IPS-11a (cell line): ENCODE data around the gene MEIS1.
A peak's percentile ranks its signal among the peaks of the same experiment; 100 is the strongest.

Source experiments
- H3K4me3 ChIP-seq: one replicate; pipeline ENCODE4 v1.5.1; 2013; ENCODE audit warnings: low read depth, low read length, control low read depth

Gene MEIS1

DNA sequence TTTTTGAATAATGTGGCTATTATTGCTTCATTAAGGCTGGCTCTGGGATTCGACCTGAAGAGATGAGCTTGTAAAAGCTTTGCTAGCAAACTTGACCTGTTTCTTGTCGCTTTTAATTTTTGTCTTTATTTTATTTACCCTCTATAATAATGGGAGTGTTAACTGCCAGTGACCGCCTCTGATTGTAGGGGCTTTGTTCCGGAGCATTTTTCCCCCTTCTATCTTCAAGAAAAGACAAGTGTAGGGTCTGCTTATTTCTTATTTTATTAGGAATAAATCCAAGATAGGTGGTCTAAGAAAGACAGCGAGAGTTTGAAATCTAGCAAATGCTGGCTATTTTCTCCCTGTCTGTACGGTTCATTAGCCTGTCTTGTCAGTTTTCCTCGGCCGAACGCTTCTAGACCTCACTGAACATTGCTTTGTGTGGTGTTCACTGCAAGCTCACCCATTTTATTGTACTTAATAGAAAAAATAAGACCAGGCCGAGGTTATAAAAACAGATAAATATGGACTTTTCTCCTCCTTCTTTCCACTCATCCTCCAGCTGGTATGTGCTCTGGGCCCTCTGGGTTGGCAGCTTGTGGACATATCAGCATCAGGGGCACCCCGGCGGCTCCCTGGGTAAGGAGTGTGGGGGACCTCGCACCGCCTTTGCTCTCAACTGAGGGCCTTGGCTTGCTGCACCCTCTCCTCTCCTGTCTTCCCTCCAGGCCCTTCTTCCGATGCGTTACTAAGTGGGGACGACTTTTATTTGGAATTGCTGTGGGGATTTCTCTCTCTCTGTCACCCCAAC, 8.5 kb downstream of the MEIS1 start:
- H3K4me3 ChIP-seq: no peak overlapping the region

DNA sequence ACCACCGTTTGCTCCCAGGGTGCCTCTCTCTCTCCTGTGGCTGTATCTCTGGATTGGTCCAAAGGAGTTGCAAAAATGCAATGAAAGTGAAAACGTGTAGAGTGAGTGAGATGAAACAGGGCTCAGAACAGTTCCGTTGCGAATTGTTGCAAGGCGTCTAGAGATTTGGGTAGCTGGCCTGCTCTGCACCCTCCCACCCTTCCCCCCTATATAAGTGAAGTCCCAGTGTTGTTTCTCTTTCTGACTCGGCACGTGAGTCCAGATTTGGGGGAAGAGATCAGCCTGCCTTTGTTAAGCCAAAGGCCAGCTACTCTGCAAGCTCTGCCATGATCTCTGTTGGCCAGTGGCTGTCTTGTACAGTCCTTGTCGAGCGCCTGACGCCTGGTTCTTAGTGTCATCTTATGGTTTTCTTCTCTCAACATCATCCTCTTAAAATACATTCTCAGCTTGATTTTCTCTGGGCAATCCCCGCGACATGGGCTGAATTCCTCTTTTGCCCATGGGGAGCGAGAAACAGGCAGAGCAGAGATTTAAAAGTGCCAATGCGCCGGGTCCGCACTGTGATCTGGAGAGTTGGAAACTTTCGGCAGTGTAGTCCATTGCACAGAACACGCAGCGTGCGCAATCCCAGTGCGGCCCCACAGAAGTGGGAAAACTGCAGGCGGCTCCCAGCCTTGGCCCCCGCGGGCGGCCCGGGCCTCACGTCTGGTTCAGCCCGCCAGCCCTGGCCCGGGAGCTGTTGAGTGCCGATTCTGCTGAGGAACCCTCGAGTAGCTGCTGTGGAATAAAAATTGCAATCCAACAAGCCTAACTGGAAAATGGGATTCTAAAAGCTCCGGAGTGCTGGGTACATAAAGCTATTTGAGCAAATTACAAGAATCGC, 9.3 kb downstream of the MEIS1 start:
- H3K4me3 ChIP-seq: no peak overlapping the region

DNA sequence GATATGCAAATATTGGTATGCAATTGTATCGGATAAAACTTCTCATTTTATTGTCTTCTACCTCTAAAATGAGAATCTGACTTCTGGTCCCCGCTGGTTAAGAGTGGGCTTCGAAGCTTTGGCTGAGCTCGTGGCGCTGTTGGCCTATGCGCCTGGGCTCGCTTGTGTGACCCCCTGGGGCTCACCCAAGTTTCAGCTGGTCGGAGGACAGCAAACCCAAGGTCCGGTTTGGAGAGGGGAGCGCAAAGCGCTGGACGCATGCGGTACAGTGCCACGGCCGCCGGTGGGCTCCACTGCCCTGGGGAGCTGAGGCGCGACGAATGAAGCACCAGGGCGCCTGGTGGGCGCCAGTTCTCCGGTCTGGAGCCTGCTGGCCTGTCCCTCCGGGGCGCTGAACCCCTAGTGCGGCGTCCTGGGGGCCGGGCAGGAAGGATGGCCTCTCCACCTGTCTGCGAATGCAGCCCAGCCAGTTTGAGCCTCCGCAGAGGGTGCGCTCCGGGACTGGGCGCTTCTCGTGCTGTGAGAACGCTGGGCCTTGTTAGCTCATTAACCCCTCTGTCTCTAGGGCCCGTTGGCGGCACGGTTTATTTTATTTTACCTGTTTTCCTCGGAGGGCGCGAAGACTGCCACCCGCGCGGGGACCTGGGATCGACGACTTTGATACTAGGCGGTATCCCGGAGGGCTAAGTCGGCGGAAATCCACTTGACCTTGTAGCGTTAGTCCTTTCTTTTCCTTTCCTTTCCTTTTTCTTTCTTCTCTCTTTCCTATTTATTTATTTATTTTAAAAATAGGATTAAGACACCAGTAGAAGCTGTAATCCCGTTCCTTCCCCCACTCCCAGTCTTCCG, 10.4 kb downstream of the MEIS1 start:
- H3K4me3 ChIP-seq: peak overlapping the region; percentile 15

DNA sequence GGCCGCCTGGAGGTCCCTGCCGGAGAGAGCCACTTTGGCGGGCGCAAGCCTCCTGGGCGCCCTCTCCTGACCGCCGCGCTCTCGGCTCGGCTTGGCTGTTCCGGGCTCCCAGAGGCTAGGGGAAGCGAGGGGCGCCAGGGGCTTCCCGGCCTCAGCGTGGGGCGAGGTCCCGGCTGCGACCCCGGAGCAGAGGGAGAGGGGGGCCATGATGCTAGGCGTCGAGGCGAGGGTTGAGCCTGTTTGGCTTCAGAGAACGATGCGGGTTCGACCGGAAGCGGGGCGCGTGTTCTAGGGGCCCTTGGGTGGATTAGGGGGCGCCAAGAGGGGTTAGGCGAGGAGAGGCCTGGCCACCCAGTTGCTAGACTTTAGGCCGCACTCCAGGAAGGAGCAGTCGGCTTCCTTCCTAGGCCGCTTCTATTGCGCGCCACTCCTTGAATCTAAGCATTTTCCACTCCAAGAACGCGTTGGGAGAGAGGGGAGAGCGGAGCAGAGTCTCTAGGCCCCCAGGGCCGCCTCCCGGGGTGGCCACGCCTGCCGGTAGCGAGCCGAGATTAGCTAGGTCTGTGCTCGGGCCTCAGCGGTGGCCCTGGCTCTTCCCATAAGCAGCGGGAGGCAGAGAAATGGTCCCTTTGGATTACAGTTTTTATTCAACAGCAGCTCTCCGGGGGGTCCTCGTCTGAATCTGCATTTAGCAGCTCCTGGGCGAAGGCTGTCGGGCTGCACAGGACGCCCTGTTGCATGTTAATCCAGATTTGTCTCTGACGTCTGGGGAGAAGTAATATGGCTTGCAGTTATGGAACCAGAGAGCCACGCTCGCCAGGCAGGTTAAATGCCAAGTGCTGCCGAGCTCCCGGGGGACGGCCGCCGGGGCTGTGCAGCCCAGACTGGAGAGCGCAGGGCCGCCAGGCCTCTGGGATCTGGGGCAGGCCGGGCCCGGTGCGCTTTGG, 11.3 kb downstream of the MEIS1 start:
- peak overlapping the region; percentile 10 for H3K4me3 ChIP-seq

DNA sequence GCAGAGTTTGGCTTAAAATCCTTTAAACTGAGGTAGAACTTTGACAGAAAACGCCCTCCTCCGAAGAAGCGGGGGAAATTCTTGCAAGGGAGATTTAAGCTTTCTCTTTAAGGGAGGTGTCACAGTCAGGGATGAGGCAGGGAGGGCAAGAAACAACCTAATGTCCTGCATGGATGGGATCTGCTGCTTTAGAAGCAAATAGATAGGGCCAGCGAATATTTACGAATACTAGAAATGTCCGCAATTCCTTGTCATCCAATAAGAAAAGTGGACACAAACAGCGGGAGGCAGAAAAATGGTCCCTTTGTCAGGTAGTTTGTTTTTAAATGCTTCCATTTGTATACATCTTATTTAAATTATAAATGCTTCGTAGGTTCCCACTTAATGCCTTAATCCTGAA, 12.0 kb downstream of the MEIS1 start:
- no peak overlapping the region for H3K4me3 ChIP-seq

DNA sequence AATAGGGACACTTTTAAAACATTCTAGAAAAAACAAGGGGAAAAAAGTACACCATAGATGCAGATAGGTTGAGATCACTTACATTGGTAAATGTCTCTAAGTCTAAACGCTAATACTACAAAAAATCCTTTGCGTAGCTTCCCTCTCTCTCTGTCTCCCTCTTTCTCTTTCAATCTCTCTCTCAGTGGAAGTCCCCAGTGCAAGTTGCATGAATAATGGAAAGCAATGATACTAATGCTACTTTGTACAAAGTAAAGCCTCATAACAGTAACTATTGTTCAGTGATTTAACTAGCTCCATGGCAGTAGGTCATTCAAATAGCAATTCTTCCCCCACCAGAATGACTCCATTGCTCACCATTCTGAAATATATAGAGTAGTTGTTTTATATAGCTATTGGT, 12.8 kb downstream of the MEIS1 start:
- H3K4me3 ChIP-seq: no peak overlapping the region

DNA sequence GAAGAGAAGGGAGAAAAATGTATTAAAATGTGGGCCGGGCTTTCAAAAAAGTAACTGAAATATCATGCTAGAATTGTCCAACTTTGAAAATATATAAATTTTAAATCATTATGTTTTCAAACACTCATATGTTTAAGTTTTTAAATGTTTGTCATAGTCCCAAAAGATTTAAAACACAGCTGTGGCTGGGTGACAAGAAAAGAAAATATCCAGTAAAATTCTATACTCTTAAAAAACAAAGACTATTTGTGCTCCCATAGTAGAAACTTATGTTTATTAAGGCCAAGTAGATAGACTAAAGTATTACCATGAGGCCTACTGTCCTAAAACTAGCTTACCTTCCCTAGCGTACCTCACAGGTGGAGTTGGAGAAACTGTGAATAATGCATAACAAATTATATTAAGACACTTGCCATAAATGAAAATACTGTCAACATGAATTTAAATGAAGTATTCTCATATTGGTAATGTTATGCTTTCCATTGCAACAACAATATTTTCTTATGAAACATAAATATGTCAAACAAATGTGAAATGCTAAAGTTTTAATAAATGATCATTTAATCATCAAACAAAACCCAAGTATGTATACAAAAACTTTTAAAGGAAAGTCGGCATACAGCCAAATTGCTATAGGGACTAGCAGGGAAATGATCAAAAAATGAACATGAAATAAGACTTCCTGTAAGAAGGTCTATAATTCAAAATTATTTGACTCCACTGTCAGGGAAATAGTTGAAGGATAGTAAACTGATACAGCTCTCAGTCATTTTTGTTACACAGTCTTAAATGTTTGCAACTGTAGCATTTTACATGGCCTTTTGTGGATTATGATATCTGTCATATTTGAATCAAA, 13.4 kb downstream of the MEIS1 start:
- no peak overlapping the region for H3K4me3 ChIP-seq

DNA sequence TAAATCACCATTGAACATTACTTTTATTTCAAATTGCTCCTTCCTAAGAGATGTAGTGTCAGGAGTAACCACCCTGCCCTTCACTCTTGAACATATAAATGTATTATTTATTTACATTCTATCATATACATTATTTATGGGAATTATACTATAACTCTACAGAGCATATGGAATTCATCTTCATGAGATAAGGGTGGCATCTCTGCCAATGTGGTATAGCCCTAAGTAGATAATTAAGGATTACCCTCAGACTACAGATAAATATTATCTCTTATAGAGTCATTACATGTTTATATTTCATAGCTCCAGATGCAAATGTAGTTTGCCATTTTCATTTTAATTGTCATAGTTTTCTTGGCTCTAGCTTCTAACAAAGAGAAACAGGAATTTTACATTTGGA, 17.3 kb downstream of the MEIS1 start:
- H3K4me3 ChIP-seq: no peak overlapping the region

DNA sequence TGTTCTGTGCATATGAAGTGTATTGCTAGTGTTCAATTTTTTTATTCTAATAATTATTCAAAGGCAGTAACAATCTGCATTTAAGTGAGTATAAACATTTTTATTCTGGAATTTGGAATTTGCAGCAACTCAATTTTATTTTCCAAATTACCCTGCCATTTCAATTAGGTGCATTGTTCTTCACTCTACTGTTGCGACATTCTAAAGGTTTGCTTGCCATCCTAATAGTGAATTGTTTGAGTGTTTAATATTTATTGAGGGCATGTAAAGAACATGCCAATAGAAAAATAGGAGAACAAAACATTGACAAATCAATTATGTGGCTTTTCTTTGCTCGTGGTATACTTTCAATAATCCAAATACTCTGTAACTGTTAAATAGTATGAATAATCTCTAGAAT, 18.0 kb downstream of the MEIS1 start:
- H3K4me3 ChIP-seq: no peak overlapping the region

DNA sequence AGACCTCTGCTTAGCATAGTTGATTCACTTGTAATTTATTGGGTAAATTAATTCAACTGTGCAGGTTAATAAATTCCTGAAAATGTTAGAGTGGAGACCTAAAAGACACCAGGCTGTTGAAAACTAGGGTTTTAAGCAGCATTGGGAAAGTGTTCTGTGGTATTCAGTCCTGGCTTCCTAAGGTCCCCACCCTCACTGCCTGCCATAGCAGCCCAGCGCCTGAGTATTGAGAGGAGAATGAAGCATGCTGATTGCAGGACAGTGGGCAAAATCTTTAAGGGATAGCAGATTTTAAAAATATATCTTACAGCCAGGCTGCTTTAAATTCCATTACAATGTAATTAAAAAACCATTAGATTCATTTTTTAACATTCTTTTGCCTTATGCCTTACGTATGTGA, 20.6 kb downstream of the MEIS1 start:
- no peak overlapping the region for H3K4me3 ChIP-seq

DNA sequence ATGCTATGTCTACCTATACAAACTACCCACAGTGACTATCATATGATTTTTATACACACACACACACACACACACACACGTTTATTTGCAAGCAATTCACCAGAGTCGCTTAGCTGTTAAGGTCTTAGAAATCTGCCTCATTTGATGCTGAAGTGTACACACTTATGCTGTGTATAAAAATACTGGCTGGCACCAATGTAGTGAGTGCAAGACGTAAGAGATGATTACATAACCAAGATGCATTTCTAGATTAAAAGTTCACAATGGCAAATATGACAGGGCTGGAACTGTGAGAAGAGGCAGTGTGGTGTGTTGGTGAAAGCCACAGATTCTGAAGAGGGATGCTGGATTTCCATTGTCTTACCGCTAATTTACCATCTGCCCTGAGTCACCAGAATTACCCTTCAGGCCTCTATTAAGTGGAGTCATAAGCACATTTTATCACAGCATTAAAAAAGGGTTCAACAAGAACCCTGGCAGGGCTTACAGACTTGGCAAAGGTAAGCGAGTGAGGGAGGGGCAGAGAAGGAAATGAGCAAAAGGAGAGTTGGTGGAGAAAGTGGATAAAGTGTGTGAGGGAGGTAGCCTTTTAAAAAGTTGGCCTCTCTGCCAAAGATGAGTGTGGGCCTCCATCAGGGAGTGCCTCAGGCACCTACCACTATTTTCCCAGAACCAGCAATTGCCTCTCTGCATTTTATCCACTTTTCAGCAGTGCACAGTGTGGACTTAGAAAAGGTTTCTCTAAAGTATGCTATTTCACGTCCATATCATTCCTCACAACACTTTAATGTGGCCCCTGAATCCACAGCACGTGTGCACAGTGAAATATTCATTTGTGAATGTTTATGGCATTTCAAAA, 21.5 kb downstream of the MEIS1 start:
- no peak overlapping the region for H3K4me3 ChIP-seq

DNA sequence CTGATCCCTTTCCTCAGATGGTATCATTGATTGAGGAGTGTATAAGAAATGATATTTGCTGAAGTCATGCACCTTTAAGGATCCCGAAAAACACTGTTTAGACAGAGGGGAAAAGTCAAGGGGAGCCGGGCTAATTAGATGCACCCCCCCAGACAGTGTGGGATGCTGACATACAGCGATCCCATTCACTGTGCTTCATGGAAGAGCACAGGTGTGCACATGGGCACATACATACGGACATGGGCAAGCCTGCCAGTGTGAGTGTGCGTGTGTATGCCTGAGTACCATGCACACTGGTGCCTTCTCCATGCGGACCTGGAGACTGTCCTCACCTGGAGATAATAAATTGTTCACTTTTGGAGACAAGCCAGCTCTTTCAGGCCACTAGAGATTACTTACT, 22.6 kb downstream of the MEIS1 start:
- no peak overlapping the region for H3K4me3 ChIP-seq

DNA sequence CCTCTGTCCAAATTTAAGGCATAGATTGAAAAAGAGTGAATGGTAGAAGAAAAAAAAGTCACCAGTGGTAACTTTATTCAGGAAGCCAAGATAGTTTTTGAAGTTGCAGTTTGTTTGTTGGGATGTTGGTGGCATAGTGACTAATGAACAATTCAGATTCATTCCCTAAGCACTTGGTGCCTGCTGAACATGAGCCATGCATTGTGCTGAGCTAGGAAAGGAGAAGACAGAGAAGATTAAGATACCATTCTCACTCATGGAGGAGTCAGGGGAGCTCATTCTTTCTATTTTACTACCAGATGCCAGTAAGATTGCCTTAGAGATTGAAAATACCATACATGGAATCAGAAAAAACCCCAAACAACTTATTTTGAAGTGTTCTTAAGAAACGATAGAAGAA, 25.1 kb downstream of the MEIS1 start:
- no peak overlapping the region for H3K4me3 ChIP-seq

DNA sequence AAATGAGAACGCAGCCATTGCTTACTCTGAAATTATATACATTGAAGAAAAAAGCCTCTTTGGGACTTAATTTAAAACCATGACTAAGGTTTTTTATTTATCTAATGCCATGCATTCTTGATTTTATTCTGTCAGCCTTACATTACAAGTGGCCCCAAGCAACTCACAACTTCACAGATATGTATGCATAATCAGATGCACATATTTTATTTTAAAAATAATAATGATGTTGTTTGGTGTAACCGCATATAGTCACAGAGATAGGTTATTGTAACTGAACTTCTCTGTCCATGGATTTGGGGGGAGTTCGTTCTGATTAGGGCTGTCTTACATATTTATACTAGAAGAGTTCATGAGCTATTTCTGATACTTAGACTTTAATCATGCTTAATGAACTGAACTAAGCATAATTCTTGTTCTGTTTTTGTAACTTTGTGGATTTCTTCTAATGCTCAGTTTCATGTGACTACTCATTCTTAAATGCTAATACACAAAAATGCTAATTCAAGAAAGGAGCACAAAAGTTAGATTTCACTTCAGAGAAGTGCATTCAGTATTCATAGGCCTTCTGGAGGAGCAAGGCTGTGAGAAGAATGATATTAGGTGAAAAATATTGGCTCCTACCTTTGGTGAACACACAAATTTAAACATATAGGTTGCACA, 26.2 kb downstream of the MEIS1 start:
- H3K4me3 ChIP-seq: no peak overlapping the region

DNA sequence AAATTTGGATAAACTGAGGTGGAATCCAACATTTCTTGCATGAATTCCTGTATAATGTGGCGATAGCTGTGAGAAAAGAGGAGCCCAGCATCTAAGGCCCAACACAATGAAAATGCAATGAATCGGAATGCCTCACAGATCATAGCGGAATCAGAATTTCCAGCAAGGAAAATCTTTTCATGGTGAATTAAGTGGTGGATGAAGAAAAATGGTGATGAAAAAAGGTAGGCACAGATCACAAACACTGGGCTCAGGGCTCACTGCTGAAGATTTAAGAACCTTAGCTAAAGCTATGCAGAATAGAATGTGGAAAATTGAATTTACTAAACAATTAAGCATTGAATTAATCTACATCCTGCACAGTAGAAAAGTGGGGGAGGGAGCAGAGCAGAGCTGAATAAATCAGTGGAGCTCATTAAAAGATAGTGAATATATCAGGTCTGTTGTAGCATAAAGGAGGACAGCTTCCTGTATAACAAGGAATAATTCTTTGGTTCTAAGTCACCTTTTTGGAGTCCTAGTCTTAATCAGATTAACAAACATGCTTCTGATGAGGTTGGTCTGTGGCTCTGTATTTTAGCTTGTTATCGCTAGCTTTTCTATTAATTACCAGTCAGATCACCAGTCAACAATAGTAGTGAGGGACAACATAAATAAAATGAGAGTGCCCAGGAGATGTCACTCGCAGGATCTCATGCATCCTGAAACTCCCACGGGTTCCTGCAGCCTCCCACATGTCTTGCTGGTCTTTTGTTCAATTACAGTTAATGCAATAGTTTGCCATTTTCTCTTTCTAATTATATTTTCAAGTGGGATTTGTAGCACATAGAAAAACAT, 27.0 kb downstream of the MEIS1 start:
- no peak overlapping the region for H3K4me3 ChIP-seq

DNA sequence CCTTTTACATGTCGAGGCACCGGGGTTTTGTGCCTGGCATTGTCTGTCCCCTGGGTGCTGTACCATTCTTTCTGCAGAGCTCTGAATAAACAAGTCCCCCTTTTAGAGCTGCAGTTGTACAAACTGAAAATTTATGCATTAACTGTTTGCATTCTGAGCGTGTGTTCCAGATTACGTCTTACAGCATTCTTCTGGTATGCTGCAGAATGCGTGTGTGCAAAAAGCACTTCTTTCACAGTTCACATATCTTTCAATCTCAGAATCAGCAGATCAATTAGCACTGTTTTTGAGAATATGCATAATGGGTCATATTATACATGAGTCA, 27.5 kb downstream of the MEIS1 start:
- H3K4me3 ChIP-seq: no peak overlapping the region

DNA sequence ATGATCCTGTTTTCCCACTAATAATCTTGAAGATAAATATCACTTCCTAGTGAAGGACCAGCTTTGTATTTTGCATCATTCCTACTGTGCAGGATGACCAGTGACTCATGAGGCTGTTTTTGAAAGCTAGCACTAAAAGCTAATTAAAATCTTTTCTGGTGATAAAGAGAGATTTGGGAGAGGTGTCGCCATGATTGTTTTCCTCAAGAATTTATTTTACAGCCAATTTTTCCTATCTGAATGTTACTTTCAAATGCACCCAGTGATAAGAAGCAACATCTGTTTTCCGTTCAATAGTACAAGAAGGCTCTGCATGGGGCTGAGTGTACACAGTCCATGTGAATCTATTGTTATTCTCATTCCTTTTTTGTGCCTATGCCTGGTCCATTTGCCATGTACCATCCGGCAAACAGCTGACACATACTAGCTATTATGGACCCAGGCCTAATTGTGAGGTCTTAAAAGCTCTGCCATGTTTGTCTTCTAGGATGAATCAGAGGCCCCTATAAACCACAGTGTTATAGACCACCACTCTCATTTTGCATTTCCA, 28.4 kb downstream of the MEIS1 start:
- H3K4me3 ChIP-seq: no peak overlapping the region
